Ureter (tissue), 1 donor: ENCODE results near the gene GSN. TPM values are rescaled to one million over a fixed set of nuclear protein-coding genes. Genes with fewer than 3 reads are reported as not detected.
A peak's percentile ranks its signal among the peaks of the same experiment; 100 is the strongest.

Source experiments
- DNase-seq: peaks from one replicate; pipeline ENCODE4 v3.0.0-alpha.2; 2020; ENCODE audit warnings: low spot score
- total RNA-seq: library from RNA; stranded (reverse); gene quantifications from one replicate; pipeline ENCODE4 v1.2.4, GENCODE V29; 2023
- donor health status: DM: yes; HTN: yes; CAD: no.

The GSN gene
- total RNA-seq = 510 TPM

DNA sequence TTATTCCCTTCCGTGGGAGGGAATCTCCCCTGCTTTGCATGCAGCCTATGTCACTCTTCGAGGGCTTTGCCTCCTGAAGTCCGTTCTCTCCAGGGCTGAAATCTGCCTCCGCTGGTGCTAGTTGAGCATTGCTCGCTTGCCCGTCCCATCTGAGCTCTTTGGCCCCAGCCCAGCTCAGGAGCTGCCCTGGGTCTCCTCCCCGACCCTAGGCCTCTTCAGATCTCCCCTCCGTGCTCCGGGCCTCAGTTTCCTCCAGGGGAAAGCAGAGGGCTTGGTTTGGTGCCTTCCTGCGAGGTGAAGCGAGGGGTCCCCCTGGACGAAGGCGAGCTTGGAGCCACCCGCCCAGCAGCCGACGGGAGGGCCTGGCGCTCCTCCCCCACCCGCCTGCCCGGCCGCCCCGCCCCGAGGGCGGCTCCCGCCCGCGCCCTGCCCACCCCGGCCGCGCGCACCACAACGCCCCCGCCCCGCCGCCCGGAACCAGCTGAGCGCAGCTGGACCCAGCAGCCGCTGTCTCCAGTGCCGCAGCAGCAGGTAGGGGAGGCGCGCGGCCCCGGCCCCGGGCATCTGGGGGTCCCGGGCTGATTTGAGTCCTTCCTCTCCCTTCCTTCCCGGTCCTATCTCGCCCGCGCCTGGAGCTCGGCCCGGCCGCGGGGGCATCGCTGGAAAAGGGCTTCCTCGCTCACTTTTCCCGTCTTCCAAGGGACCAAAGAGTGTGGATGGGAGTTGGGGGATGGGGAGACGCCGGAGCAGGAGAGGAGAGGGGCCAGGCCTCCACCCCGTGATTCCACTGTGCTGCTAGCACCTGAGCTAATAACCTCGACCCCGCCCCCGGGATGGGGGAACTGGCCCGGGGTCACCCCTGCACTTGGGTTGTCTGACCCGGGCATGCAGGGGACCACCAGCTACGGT lies at the start of gene GSN:
TSS of gene GSN (plus strand) at position 474 of the 909 bp plus-strand sequence. CDS start 33,810 bp downstream, outside the sequence.
- DNase-seq = peak; percentile 89

DNA sequence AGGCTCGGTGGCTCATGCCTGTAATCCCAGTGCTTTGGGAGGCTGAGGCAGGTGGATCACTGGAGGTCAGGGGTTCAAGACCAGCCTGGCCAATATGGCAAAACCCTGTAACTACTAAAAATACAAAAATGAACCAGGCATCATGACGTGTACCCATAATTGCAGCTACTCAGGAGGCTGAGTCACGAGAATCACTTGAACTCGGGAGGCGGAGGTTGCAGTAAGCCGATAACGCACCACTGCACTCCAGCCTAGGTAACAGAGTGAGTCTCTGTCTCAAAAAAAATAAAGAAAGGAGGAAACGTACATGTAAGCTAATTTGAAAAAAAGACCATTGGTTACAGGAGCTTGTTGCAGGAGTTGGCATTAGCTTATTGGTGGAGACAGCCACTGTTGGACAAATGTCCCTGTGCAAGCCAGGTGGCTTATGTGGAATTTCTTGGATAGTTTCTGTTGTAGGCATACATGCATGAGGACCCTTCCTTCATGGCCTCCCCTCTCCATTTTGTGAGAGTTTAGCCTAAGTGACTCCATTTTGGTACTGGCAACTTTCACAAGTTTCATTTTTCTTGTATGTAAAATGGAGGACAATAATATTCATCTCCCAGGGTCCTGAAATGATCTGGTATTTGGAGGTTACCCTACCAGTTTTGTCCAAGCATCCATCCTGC lies 49.5 kb upstream of the GSN start:
- DNase-seq = no peak

DNA sequence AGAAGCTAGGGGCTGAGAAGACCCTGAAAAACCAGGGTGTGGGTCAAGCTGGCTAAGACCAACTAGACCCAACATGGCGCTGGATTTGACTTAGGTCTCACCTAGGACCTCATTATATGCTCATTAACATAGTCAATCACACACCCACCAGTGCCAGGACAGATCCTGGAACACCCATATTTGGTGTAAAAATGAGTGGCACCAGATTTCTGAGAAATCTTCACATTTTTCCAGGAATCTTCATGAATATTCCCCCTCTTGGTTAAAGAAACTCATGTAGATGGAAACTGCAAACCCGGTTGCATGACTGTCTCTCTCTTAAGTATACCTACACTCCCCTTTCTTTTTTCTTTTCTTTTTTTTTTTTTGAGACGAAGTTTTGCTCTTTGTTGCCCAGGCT lies 48.4 kb upstream of the GSN start:
- no peak for DNase-seq

DNA sequence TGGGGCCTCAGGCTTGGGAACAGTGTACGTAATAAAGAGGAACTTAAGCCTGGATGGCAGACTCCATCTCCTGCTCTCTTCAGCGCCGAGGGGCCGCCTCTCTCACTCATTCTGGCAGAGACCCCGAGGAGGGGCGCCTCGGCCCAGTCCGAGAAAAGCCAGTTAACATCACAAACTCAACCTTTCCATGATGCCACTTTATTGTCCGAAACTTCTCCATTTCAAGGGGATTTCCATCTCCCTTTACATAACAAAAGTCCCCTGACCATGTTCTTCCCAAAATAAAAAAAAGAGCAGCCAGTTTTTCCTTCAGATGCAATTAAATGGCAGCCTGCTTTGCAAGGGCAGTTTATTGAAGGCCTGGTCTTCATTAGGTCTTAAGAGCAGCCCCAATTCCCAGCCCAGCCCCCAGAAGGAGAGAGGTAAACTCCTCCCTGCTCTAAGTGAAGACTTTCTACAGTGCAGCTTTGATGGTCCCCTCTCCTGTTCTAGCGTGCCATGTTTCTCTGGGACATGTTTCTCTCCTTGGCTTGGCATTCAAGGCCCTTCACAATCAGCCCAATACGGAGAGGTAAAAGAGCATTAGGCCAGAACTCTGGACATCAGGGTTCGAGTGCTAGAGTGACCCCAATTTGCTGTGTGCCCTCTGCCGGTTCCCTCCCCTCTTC lies 46.8 kb upstream of the GSN start:
- DNase-seq = no peak

DNA sequence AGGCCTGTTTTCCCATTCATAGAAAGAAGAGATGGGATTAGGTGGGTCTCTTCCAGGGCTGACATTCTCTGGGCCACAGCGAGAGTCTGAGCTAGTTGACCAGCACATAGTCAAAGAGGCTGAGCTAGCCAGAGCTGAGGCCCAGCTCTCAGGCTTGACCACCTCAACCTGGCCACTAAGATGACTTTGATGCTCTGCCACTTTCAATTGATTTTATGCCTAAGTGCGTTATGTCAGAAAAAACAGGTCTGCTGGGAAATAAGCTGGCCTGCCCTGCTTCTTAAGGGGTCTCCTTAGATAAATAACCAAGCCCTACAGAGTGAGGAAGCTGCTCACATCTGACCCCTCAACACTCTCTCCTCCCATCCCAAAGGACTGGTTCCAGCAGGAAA lies 46.3 kb upstream of the GSN start:
- DNase-seq = no peak

DNA sequence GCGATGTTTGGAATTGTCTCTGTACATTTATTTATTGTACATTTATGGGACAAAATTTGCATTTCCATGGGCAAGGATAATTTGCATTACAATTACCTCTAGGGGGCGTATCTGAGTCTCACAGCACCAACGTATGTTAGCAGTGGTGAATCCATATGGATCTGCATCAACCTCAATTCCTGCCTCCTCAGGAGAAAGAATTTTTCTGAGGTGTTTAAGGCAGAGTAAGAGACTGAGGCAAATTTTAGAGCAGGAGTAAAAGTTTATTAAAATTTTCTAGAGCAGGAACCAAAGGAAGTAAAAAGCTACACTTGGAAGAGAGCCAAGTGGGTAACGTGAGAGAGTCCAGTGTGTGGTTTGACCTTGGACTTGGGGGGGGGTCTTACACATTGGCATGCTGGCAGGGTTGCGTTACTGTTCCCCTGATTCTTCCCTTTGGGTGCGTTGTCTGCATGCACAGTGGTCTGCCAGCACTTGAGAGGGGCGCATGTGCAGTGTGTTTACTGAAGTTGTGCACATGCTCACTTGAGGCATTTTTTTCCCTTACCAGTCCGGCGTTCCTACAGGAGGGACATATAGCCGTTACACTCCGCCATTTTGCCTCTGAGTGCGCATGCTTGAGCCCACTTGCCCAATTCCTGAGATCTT lies 45.3 kb upstream of the GSN start:
- no peak for DNase-seq

DNA sequence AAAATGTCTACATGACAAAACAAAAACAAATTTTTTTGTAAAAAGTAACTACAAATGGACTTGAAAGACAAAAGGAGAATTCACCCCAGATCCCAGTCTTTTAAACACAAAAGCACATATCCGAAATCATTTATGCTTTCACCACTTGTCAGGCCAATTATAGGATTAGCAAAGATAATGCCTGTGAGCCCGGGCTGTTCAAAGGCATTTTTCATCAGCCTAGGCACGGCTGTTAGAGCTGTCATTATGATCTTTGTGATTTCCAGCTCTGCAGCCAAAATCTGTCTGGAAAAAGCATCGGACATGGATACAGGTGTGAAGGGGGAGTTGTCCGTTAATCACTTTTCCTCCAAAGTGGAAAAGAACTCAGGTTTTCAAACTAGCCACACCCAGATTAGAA lies 42.7 kb upstream of the GSN start:
- no peak for DNase-seq

DNA sequence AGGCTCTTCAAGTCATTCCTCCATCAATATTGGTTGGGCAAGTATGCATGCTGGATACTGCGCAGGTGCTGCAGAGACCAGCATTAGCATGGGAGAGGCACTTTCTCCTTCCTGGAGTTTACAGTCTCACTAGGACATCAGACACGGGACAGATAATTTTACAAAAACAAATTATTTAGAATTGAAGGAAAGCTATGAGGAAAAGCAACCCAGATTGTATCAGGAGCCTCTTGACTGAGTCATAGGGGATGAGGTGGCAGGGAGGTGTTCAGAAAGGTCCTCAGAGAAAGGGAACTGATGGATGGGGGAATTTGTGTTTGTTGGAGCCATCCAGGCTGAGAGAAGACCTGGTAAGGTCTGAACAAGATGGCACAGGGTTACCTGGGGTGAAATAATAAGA lies 41.8 kb upstream of the GSN start:
- DNase-seq = no peak

DNA sequence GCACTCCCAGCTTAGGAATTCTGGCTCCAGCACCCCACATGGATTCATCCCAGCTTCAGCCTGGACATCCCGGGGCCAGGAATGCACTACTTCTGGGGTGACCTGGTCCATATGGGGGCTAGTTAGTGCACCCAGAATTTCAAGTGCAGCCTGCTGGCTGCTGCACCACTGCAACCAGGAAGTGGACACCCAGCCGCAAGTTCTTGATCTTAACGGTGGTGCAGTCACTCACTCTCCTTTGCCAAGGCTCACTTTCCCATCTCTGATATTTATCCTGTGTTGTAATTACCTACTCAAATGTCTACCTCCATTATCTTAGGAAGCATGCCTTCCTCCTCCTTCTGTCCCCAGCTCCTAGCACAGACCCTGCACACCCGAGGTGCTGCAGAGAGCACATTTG lies 40.1 kb upstream of the GSN start:
- no peak for DNase-seq

DNA sequence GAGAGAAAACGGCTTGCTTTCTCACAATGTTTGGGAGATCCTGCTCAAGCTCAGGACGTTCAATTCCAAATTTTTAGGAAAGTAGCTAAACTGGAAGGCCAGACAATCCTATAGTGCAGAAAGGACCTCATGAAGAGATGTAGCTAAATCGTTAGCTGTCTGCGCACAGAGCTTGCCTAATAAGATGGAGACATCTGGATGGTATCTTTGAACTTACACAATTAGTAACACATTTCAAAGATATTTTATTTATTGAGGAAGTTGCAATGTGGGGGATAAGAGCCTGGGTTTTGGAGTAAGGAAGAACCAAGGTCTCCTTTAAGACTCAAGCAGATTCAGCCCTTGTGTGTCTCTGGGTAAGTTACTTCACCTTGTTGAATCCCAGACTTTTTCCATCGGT lies 37.7 kb upstream of the GSN start:
- no peak for DNase-seq

DNA sequence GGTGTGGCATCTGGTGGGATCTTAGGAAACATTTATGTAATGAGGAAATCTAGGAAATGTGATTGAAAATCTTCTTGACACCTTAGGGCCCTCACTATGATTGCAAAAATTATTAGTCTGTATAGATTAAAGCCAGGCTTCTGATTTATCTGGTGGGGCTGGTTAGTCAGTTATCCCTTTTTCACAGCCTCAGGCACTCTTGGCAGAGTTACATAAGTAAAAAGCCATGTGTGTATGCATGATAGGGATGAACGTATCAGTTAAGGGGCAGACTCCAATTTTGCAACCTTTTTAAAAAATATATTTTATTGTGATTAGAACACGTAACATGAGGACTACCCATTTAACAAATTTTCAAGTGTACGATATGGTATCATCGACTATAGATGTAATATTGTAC lies 35.7 kb upstream of the GSN start:
- no peak for DNase-seq

DNA sequence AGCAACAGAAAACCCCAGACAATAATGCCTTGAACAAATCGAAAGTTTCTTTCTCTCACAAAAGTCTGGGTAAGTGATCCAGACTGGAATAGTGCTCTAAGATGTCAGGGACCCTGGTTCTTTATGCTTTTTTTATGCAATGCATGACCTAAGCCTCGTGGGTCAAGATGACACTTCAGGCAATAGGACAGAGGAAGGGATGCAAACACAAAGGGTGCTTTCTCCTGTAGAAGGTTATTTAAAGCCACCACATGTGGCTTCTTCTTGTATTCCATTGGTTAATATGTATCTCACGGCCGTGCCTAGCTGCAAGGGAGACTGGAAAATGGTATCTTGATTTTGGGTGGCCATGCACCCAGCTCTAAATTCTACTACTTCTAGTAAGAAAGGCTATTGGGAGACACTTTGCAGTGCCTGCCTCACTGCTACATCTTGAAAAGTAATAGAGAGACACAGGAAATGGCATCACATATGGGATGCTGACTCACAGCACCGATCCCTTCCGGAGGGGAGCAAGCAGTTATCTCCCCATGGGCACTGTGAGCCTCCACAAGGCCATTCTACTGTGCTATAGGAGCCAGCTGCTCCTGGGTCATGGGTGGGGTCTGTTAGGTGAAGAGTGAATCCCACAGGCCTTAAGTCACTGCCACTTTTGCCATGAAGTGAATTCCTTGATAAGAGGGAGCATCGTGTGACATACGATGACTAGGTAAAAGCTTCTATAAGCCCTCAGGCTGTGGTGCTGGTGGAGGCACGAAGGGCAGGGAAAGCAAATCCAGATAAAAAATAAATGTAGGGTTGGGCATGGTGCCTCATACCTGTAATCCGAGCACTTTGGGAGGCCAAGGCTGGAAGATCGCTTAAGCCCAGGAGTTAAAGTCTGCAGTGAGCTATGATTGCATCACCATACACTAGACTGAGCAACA lies 33.8 kb upstream of the GSN start:
- no peak for DNase-seq

DNA sequence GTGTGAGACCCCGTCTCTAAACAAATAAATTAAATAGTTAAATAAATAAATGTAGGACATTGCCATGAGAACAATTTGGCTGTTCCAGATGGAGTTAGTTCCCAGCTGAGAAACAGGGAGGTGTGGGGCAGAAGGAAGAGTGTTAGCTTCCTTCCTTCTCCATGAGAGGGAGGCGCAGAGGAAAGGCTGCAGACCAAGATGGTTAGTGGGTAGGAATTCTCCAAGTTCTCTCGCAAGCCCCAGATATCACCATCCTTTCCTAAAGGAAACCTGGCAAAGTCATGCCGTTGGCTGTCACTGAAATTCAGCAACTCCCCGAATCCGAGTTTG lies 33.2 kb upstream of the GSN start:
- no peak for DNase-seq

DNA sequence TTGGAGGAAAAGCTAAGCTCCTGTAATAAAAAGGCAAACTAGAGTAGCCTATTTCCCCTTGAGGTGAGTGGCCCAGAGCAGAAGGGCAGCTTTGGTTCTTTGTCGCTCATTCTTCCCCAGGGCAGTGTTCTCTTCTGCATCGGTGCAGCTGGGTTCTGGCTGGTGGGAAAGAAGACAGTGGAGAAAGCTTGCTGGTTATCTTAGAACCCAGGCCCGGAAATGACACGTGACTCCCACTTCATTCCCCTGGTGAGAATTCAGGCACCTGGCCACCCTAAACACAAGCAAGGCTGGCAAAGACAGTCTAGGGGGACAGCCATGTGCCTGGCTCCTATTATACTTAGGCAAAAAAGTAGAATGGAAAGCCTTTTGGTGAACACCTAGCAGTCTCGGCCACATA lies 32.5 kb upstream of the GSN start:
- no peak for DNase-seq

DNA sequence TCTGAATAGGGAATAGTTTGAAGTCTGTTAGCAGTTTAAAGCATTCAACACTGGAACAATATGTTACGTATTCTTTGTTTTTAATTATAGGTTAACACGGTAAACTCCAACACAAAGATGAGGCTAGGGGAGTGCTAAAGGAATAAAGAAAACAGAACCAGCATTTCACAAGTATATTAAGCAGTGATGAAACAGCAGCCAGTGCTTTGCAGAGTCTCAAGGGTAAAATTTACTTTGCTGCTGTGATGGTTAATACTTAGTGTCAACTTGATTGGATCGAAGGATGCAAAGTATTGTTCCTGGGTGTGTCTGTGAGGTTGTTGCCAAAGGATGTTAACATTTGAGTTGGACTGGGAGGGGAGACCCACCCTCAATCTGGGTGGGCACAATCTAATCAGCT lies 30.0 kb upstream of the GSN start:
- DNase-seq = no peak

DNA sequence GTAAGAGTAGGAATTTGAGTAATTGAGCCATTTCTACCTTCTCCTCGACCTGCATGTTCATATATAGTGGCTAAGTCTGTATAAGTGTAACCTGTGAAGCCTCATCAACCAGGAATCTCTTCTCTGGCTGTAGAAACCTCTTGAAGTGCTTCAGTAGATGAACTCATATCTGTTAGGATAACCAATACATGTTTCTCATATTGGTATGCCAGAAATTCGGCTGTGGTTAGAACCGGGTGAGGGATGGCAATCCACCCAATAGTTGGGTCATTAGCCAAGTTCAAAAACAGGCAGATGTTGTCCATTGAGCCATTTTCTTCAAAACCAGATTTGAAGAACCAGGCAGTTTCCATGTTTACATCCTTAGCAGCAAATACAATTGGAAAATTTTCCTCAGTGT lies 28.9 kb upstream of the GSN start:
- DNase-seq = no peak

DNA sequence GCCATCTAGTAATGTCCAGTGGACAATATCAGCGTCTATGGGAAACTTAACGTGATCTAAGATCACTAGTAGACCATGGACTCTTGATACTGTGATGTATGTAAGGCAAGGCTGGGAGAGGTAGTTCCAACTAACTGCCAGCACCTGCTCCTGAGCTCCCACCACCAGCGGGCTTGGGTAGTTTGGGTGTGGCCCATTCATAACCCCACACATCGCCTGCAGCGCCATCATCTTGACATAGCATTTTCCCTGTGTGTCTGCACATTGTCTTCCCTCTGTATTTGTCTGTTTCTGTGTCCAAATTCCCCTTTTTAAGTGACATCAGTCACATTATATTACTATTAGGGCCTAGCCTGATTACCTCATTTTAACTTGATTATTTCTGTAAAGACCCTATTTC lies 28.1 kb upstream of the GSN start:
- no peak for DNase-seq

DNA sequence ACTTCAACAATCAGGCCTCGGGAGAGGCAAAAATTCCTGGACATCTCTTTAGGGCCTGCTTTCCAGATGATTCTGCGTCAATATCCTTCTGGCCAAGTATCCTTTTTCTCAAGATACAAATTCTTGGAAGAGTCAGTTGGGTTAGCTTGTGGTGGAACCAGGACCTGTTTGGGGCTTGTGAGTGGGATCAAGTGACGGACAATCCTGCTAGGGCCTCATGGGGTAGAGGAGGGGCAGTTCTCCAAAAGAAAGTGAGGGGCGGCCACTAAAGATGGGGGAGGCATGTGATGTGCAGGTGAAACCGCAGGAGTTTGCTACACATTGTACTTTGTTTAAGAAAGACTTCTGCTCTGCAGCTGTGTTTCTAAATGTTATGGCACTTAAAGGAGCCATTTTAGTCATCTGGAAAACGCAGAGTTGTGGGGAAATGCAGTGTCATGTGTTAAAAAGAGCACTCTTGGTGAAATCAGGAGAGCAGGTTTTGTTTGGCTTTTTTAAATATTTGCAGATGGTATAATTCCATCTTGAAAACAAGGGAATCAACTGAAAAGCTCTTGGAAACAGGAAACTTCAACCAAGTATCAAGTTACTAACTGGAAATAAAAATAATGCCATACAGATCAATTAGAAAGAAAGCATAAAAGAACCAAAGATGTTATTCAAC lies 27.4 kb upstream of the GSN start:
- DNase-seq = no peak

DNA sequence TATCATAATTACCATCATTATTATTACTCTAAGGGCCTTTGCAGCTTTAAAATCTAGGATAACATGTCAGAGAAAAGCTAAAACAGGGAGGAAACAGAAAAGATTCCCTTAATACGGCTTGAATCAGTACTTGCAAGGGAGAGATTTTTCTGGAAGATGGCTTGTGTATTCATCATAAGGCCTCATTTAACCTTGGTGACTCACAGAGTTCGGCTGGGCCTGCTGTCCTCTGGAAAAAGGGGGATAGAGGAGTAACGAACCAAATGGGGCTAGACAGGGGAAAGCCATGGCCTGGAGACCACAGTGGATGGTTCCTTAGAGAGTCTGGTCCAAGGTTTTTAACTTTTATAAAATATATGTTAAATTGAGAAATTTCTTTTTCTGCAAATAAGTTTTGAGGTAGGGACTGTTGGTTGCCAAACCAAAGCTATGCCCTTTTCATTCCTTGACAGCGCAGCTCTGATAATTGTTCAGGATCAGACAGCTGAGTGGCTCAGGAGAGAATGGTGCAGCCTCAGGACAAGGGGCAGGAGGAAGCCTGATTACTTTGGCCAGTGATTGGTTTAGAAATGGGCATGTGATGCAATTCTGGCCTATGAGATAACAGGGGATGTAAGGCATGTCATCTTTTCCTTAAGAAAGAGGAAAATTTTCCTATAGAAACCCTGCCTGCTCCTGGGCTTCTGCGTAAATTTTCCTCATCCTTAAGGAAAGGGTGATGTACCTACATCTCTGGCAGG lies 25.6 kb upstream of the GSN start:
- no peak for DNase-seq

DNA sequence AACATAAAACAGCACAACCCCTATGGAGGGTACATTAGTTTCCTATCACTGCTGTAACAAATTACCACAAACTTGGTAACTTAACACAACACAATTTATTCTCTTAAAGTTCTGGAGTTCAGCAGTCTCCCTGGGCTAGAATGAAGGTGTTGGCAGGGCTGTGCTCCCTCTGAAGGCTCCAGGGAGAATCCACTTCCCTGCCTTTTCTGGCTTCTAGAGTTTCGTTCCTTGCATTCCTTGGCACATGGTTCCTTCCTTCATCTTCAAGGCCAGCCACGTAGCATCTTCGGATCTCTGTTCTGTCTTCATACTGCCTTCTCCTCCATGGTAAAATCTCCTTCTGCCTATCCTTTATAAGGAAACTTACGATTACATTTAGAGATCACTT lies 25.0 kb upstream of the GSN start:
- DNase-seq = no peak
